Amniotic stem cell (primary cell): ENCODE measurements around the gene ENTPD5.
"Not testable (repeated sequence)": the region's sequence is repeated elsewhere in the genome, so short reads cannot be mapped to it uniquely, and the experiment has no call there.

Experiments used
- DNase-seq: peaks from one replicate; lab custom pipeline; 2025; lab: John Stamatoyannopoulos, UW

ENTPD5 gene

GRCh38 chr14:74005664-74006063, 13.4 kb downstream of the ENTPD5 start:
- DNase-seq: not testable (repeated sequence)

- no peak for DNase-seq
Observed at GRCh38 chr14:73998726-73999125, 20.4 kb downstream of the ENTPD5 start.

DNA sequence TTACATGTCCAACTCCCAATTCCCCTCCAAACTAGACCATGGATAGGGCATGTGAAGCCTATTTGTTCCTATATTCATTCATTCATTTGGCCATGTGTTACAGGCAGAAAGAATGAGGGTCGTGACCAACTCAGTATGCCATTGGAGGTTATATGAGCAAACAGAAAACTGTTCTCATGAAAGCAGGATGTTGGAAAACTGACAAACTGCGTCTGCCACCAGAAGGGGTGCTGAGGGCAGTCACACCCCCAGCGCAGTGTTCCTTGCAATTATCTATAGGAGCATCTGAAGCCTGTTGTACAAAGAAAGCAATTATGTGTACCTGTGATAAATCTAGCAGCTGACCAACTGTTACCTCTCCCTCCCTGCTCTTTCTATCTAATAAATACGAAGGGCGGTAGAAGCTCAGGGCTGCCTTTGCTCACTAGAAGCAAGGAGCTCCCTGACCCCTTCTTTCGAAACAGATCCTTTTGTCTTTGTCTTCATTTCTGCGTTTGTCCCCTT, 21.1 kb downstream of the ENTPD5 start:
- no peak for DNase-seq

DNA sequence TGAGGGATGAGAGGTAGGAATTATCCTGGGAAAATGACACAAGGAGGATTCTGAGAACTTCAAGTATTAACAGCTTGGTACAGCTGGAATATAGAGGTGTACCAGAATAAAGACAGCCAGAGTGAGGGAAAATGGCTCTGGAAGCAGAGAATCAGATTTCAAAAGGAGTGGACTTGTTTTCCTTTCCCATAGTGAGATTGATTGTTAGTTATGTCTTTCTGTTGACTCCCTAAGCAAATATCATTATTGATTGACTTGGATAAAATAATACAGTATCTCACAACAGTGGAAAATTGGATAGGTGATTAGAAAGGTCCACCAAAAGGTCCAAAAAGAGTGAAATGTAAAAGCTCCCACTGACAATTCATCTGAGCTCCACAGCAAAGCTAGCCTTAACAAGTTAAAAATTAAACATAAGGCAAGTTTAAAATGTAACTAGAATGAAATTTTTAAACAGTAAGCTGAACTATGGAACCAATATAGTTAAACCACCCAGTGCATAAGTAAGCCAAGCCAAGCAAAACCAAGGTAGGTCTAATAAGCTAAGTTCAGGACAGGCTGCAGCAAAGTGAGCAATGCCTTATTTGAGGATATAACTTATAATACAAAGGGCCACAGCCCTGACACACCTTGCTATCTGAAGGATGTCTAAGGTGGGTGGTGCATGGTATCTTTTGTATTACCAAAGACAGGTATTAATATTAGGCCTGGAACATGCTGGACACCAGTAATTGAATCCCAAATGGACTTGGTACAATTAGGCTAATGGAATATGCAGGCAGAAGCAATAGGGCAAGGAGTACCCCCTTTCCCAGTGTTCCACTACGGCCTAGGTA, 21.8 kb downstream of the ENTPD5 start:
- no peak for DNase-seq

DNA sequence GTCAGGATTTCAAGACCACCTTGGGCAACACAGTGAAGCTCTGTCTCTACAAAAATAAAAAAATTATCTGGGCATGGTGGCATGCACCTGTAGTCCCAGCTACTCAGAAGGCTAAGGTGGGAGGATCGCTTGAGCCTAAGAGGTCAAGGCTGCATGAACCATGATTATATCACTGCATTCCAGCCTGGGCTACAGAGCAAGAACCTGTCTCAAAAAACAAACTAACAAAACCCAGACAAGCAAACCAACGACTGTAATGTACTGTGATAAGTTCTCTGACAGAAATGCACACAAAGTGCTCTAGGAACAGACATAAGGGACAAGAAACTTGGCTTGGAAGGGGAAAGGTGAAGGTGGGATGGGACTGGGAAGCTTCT, 22.4 kb downstream of the ENTPD5 start:
- DNase-seq: no peak

GRCh38 chr14:73995977-73996378, 23.1 kb downstream of the ENTPD5 start:
- no peak for DNase-seq

GRCh38 chr14:73994926-73995325, 24.2 kb downstream of the ENTPD5 start:
- not testable (repeated sequence) for DNase-seq

- no peak for DNase-seq
Observed at GRCh38 chr14:73991092-73991491, 28.0 kb downstream of the ENTPD5 start.

DNA sequence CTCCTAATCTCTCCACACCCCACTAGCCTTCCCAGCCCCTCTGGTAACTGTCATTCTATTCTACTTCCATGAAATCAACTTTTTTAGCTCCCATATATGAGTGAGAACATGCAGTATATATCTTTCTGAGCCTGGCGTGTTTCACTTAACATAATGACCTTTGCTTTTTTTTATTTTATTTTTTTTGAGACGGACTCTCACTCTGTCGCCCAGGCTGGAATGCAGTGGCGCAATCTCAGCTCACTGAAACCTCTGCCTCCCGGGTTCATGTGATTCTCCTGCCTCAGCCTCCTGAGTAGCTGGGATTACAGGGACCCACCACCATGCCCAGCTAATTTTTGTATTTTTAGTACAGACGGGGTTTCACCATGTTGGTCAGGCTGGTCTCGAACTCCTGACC, 30.4 kb downstream of the ENTPD5 start:
- not testable (repeated sequence) for DNase-seq

GRCh38 chr14:73988065-73988464, 31.0 kb downstream of the ENTPD5 start:
- DNase-seq: no peak

DNA sequence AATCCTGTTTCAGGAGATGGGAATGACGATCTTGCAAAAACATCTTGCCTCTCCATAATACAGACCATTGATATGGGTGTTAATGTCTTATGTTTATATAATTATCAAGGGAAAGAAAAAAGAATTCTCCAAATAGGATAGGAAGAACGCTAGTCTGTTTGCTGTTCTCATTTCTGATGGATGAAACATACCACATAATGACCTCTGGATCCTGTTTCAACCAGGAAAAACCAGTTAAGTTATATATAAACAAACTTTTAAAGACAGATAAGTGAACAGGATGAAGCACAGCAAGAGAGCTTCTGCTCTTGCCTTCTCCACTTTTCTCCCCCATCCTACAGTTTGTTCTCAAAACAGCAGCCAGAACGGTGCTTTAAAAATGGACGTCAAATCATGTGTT, 41.2 kb downstream of the ENTPD5 start:
- DNase-seq: no peak

GRCh38 chr14:73976125-73976524, 43.0 kb downstream of the ENTPD5 start:
- DNase-seq: no peak

DNA sequence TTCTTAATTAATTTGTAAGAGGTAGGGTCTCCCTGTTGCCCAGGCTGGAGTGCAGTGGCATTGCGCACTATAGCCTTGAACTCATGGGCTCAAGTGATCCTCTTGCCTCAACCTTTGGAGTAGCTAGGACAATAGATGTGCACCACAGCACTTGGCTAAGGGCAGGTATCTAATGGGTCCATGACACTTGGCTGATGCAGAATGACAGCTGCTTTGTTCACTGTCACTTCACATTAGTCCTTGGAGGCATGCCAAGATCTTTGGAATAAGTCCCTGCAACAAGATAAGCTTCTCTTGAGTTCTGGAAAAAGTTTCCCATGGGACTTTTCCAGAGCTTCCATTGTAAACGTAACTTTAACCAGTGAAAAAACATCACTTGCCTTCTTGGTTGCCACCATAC, 45.6 kb downstream of the ENTPD5 start:
- no peak for DNase-seq

DNA sequence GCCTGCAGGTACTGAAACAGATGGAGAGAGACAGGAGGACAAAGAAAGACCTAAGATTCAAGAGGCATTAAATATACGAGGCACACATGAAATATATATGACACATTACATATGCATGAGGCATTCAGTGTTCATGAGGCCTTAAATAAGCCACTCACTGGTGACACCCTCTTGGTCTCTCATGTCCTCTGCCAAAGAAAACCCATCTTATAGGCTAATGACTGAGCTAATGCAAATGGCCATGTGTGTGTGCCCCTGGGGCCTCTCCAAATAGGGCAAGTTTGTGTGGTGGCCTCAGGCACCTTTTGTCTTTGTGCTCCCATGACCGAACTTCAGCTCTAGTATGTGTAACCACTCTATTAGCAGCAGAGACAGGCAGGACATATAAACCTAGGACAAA, 50.2 kb downstream of the ENTPD5 start:
- no peak for DNase-seq

GRCh38 chr14:73965216-73965615, 53.9 kb downstream of the ENTPD5 start:
- no peak for DNase-seq

GRCh38 chr14:73961192-73961591, 57.9 kb downstream of the ENTPD5 start:
- no peak for DNase-seq

GRCh38 chr14:73958591-73958990, 60.5 kb downstream of the ENTPD5 start:
- DNase-seq: no peak

DNA sequence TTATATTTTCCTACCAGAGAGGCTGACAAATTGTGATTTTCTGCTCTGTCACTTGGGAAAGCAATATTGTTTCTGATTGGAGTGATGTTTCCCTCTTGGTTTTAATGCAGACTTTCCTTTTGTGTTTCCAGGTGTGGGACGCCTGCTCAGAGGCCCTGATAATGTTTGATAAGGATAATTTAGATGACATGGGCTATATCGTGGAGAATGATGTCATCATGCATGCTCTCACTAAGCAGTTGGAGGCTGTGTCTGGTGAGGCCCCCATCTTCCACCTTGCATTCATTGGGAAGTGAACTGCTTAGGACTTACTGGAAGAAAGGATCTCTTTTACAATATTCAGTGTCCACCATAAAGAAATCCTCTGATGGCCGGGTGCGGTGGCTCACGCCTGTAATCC, 63.4 kb downstream of the ENTPD5 start:
- DNase-seq: no peak

DNA sequence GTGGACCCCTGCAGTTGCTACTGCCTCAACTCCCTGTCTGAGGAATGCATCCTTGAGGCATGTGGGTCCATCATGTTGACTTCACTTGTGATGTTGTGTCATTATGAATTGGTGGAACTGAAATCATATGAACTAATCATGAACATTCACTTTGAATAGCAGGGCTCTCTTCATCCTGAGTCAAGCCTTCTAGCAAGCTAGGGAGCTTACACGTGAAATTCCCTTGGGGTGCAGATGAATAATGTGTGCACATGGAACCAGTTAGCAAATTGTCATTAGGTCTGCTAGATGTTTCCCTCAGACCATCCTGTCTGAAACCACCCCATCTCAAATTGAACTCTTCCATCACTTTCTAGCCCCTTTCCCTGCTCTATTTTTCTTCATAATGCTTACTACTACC, 65.4 kb downstream of the ENTPD5 start:
- no peak for DNase-seq

GRCh38 chr14:73949752-73950734, 69.0 kb downstream of the ENTPD5 start, which contains the start of the genes COQ6 and FAM161B:
COQ6 (plus strand) TSS chr14:73950302; CDS start chr14:73950333, 31 bp downstream.
FAM161B (minus strand) TSS chr14:73950094; CDS start chr14:73950026, 68 bp downstream.
- peak; percentile 98 for DNase-seq

GRCh38 chr14:73945159-73945670, 73.9 kb downstream of the ENTPD5 start:
- no peak for DNase-seq

DNA sequence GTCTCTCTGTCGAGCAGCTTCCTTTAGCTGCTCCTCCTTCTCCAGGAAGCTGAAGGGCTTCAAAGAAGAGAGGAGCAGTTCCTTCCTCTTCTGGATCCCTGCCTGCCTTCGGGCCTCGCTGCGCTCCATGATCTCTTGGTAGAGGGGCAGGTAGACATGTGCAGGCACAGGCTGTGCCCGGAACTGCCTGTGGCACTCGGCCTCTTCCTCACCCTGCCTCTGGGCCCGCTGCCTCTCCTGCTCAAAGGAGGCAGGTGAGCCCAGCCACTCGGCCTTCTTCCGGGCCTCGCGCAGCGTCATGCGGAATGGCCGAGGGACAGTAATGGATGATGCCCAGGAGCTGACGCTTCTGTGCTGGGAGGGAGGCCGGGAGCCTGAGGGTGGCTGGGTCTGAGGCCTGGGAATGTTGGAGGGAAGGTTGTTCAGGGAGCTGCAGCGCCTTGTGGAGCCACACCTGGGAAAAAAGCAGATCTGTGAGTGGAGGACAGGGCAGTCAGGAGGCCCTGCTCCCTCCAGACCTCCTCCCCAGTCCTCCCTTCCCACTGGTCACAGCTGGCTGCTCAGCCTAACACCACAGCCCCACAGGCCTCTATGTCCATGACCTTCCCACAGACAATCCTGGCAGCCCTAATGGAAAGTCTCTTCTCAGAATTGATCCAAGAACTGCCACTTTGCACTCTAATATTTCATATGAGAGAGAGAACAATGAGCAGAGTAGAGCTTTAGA, 74.5 kb downstream of the ENTPD5 start:
- no peak for DNase-seq
